Cortex of kidney (tissue), 1 donor: ENCODE data around the gene STYXL1.
A peak's percentile ranks its signal among the peaks of the same experiment; 100 is the strongest.
"Not testable (repeated sequence)": the region's sequence is repeated elsewhere in the genome, so short reads cannot be mapped to it uniquely, and the experiment has no call there.

Experiments
- DNase-seq: peaks from one replicate; lab custom pipeline; 2025; lab: John Stamatoyannopoulos, UW

Gene STYXL1

DNA sequence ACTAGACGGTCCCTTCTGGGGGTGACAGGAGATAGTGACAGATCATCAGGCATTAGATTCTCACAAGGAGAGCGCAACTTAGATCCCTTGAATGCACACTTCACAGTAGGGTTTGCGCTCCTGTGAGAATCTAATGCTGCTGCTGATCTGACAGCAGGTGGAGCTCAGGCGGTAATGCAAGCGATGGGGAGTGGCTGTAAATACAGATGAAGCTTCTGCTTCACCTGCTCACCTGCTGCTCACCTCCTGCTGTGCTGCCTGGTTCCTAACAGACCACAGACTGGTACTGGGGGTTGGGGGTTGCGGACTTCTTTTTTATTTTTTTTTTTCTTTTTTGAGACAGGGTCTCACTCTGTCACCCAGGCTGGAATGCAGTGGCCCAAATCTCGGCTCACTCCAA, 18.1 kb downstream of the STYXL1 start:
- not testable (repeated sequence) for DNase-seq

- no peak for DNase-seq
These were observed 24.8 kb downstream of the STYXL1 start for GRCh38 chr7:76023002-76023401.

DNA sequence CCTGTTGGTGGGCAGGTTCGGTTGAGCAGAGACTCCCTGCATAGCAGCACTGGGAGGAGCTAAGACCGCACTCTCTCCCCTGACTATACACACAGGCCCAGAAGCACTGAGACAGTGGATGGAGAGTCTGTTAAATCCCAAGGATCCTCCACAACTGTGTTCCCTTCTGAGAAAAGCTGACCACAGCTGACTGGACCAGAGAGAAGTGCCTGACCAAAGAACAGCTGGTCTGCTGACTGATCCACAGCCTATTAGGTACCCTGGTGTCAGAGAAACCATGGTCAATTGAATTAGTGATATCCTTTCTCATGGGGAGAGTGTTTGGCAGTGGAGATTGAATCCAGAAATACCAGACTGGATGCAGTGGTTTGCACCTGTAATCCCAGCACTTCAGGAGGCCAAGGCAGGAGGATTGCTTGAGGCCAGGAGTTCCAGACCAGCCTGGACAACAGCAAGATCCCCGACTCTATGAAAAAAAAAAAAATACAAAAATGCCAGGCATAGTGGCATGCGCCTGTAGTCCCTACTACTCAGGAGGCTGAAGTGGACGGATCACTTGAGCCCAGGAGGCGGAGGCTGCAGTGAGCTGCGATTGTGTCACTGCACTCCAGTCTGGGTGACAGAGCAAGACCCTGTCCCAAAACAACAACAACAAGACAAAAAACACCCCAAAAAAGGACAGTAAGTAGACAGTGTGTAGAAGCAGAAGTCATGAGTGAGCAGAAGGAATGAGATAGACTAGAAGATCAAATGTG, 25.6 kb downstream of the STYXL1 start:
- no peak for DNase-seq

DNA sequence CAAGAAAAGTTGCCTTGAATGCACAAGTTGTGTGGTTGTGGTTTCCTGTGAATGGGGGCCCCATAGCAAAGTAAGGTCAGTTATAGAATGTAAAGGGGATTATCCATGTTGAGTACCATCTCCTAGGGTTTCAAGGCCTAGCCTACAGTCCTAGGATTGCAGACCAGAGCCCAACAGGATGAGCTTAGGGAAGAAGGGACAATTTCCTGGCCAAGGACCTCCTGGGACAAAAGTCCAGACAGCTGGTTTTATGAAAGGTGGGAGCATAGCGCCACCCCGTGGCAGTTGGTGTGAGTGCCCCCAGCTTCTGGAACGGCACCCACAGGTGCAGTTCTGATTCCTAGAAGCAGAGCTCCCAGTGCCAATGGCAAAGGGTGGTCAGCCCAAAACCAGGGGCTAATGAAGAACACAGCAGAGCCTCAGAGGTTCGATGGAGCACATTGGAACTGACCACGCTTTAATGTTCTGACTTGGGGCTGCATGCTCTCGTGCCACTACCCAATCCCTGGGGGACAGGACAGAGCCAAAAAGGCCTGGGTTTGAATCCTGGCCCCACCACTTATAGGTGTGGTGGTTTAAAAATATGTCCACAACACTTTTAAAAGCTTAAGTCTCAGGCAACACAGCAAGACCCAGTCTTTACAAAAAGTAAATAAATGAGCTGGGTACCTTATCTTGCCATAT, 27.6 kb downstream of the STYXL1 start:
- DNase-seq = no peak

DNA sequence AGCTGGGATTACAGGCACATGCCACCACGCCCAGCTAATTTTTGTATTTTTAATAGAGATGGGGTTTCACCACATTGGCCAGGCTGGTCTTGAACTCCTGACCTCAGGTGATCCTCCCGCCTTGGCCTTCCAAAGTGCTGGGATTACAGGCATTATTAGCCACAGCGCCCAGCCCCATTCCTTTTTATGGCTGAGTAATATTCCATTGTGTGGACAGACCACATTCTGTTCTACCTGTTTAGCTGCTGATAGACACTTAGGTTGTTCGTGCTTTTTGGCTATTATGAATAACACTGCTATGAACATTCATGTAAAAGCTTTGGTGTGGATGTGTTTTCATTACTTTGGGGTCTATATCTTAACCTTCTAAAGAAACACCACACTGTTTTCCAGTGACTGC, 29.3 kb downstream of the STYXL1 start:
- DNase-seq = not testable (repeated sequence)

DNA sequence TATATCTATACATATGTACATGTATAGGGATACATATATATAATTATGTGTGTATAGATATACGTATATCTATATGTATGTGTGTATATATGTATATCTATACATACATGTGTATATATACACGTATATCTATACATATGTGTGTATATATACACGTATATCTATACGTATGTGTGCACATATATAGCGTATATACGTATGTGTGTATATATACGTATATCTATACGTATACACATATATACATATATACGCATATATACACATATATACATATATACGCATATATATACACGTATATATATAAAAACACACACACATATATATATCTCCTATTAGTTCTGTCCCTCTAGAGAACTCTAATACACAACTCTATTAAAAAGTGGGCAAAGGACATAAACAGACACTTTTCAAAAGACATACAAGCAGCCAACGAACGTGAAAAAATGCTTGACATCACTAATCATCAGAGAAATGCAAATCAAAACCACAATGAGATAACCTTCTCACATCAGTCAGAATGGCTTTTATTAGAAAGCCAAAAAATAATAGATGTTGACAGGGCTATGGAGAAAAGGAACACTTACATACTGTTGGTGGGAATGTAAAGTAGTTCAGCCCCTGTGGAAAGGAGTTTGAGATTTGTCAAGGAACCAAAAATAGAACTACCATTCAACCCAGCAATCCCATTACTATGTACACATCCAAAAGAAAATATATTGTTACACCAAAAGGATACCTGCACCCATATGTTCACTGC, 31.4 kb downstream of the STYXL1 start:
- DNase-seq = no peak

DNA sequence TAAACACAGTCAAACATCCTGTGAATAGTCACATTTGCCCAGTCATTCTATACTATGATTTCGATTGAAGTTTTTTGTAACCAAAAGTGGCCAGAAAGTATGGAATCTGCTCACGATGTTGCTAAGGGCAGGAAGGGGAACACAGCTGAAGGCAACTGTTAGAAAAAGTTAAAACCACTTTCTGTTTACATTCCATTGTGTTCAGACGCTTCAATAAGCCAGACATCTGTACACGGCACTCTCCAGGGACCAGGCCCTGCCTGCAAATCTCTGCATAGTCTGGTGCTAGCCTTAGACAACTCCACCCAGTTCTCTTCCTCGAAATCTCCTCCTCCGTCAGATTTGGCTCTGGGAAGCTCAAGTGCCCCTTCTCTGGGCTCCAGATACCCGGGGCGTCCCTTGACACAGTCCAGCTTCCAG, 36.3 kb downstream of the STYXL1 start:
- no peak for DNase-seq

DNA sequence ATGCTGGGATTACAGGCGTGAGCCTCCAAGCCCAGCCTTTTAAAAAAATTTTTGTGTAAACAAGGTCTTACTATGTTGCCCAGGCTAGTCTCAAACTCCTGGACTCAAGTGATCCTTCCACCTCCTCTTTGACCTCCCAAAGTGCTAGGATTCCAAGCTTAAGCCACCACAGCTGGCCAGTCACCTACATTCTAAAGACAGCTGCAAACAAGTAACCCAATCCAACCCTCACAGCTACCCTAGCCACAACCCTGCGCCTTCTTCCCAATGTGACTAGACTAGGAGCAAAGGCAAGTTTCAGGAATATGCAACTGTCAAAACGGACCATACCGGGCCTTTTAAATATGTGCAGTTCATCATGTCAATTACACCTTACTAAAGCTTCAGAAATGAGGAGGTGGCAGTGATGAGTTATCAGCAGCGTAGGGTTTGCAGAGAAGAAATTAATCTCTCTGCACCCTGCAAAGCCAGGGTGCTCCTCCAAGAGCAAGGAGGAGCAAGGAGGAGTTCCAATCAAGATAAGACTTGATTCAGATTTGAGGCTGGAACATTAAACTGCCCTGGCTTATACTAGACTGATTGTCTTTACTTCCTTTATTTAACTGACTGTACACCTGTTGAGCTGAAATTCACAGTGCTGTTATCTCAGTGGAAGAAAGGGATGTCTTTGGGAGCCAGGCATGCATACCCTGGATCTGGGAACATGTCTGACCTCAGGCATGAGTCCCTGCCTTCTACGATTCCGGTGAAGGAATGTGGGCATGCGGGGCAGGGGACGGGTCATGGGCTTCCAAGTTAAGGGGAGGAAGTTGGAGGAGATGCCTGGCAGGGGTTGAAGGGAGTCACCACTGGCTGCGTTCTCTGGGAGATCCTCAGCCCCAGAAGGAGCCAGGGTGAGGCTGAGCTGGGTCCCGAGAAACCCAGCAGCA, 37.9 kb downstream of the STYXL1 start:
- no peak for DNase-seq

DNA sequence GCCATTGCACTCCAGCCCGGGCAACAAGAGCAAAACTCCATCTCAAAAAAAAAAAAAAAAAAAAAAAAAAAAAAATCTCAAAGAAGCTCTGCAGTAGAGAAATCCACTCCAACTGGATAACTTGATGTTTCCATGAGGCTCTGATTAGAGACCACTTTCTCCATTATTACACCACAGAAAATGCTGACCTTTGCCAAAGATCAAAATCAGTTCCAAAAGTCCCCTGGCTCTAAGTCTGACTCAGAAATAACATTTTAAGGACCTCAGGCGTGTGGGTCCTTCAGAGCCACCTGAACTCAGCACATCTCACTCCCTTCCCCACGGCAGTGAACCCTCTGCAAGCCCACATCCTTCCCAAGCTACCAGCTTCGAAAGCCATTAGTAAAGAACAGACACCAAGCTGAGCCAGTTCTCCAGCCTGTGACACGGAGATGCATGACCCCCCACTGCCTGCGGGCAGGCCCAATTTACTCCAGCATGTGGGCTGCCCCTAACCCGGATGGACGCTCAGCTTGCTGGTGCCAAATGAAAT, 39.6 kb downstream of the STYXL1 start:
- no peak for DNase-seq

- not testable (repeated sequence) for DNase-seq
These were observed 42.8 kb downstream of the STYXL1 start for GRCh38 chr7:76005004-76005403.

DNA sequence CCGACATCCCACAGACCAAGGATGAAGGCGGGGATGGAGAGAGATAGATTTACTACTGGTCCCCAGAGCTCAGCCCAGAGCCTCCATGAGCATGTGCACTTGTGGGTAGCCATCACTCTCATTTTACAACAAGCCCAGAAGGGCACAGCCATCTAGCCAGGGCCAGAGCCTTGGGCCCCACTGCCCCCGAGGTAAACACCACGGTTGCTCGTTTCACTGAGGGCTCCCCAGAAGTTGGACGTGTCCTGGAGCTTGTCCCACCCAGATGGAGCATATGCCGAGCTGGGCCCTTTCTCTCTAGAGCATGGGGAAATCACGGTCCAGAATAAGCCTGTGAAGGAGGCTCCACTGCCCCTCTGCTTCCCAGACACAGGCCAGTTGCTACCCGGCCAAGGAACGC, 44.4 kb downstream of the STYXL1 start:
- no peak for DNase-seq

DNA sequence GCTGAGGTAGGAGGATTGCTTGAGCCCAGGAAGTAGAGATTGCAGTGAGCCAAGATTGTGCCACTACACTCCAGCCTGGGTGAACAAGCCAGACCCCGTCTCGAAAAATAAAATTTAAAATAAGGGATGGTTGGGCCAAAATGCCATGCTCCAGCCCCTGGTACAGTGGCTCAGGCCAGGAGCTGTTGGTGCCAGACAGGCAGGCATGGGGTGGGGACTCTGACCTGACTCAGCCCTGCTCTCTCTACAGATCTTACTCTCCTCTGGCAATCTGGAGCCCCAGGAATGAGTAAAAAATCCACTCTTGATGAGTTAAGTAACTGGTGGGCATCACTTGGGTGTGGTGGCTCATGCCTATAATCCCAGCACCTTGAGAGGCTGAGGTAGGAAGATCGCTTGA, 45.0 kb downstream of the STYXL1 start:
- DNase-seq = no peak

DNA sequence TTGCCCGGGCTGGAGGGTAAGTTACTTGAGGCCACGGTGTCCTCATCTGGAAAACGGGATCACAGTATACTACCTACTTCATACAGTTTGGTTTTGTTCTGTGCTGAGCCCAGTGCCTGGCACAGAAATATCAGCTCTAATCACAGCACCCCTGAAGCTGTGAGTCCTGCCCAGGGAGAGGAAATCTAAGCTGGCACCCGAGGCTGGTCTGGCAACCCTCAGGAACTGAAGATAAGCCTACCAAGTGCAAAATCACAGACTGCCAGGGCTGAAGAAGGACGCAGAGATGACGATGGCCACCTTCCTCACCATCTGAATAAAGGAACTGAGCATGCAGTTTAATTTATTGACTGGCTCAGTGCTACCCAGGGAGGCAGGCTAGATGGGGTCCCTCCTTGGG, 45.7 kb downstream of the STYXL1 start:
- DNase-seq = no peak

GRCh38 chr7:76000566-76000965, 47.2 kb downstream of the STYXL1 start:
- no peak for DNase-seq

- no peak for DNase-seq
These were observed 49.8 kb downstream of the STYXL1 start for GRCh38 chr7:75998038-75998437.

DNA sequence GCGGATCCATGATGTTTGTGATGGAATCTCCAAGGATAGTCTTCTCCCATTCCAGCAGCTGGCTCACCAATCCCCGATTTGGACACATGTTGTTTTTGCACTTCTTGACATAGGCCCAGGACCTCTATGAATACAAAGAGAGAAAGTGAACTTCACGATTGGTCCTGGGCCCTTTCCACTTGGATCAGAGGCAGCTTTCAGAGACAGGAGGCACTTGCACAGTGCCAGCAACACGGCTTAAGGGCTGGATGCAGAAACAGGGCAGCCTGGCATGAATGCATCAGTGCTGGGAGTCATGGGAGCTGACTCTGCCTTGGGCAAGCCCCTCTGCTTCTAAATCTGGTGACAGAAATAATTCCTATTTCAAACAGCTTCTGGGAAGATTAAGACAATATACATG, 51.3 kb downstream of the STYXL1 start:
- no peak for DNase-seq

DNA sequence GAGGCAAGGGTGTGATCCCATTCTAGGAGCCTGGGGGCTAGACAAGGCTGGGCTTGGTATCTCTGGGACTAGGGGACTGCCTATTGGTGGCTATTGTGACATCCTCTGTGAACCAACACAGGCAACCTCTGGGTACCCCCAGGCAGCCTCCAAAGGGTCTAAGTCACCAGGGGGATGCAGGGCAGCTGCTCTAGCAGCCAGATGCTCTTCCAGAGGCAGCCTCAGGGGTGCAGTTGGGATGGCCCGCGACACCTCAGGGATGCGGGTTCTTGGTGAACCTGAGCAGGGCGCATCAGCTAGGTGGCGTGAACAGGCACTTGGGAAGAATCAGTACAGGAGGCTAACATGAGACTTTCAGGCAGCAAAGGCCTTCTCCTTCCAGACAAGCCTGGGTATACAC, 51.8 kb downstream of the STYXL1 start:
- no peak for DNase-seq

DNA sequence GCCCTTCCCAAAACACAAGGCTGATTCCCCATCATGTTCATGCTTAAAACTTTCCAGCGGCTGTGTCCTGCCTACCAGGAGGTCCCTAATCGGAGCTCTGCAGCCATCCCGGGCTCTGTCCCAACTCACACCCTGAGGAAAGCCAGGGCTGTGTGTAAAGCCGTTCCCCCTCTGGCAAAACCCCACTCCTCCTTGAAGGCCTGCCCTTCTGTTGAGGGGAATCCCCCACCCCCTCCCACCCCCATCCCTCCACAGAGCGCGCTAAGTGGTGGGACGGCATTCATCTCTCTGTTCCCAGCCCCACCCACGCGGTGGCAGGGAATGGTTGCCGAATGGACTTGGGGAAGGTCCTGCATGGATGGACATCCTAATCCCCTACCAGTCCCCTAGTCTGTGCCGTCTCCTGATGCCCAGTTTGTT, 52.7 kb downstream of the STYXL1 start:
- no peak for DNase-seq

- peak; percentile 61 for DNase-seq
These were observed 53.3 kb downstream of the STYXL1 start, which contains the start of gene TMEM120A for GRCh38 chr7:75994388-75995051. TSS of gene TMEM120A (minus strand) at chr7:75994595. CDS start at chr7:75994570, 25 bp downstream.

DNA sequence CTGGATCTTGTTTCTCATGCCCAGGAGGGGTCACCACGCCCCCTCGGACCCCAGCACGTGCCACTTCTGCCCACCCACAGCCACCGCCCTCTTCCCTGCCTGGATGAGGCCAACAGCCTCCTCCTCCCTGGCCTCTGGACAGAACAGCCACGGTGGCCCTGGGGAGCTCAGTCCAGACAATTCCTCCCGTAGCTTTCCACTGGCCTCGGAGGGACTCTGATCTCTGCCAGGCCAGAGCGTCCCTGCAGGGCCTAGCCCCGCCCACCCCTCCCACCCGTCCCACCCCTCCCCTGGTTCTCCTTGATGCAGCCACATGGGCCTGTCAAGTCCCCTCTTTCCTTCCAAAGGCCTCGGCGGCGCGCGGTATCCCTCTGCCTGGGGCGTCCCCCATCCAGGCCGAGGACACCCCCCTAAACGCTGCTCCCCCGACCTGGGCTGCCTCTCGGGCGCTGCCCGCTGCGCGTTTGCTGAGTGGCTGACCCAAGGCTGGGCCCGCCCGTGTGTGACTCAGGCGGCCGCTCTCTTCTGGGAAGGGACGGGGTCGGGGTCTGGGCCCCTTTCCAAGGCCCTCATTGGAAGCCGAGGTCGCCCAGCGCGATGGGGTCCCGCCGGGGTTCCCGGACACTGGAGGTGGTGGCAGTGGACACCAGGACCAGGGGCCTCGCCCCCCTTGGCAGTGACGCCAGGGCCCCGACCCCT, 54.0 kb downstream of the STYXL1 start:
- no peak for DNase-seq
